ENCODE results near the gene SEC24D. TPM values are rescaled to one million over a fixed set of nuclear protein-coding genes. Genes with fewer than 3 reads are reported as not detected.

Gene SEC24D
- total and polyA plus RNA-seq, 2 of the 8 experiments (the other 6 are each of a cell fraction or from before 2014, with no cell fraction given), result 28.9 to 91.6 TPM

DNA sequence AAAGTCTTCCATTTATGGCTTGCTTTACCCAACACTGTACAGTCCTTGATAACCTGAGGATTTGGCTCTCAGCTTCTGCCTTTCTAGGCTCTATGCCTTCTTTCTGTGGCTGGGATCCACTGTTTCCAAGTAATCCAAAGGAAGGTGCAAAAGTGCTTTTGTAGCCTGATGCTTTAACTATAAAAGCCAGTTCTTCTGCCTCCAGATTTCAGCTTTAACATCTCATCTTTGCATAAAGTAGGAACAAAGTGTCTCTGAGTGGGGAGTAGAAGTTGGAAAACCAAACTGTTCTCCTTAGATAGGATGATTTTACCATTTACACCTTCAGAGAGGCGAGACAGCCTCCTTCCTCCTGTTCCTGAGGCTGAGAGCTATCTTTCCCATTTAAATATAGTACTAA is 11.1 kb upstream of the SEC24D start:
- Histone ChIP-seq H2AFZ (ENCODE audit: low read length) (peak overlapping the region; percentile 45; the same call in 1 of the 2 replicates), H4K91ac (replicated peaks; ENCODE audit: insufficient read length, low read length) (no peak overlapping the region), H3K4me1 (replicated peaks in 1 of 4; ENCODE audit: control insufficient read depth in 3 of 4, insufficient read depth in 4 of 4, low read length in 3 of 4) (peaks cover 0 to 11% (median 4%) of the 10 kb centered on the region in 4 experiments; a peak in 4 of 7 replicates), H2BK15ac (ENCODE audit: low read length) (no peak overlapping the region), H3K27me3 (replicated peaks in 1 of 4; ENCODE audit: control insufficient read depth in 3 of 4, extremely low read depth in 1 of 4, insufficient read depth in 3 of 4, low read length in 3 of 4) (no peaks in the 10 kb centered on the region), H3K9me3 (ENCODE audit: insufficient read depth in 2 of 2, low read depth in 1 of 2, low read length in 1 of 2) (no peaks in the 10 kb centered on the region), H3K4me3 (ENCODE audit: extremely low read depth in 1 of 4, insufficient read depth in 2 of 4, low read depth in 3 of 4, low read length in 4 of 4) (no peak overlapping the region), H3K27ac (ENCODE audit: low read depth, low read length) (no peak overlapping the region), H4K8ac (ENCODE audit: extremely low read depth, insufficient read depth, low read length) (no peak overlapping the region), H2BK20ac (ENCODE audit: low read length) (peak overlapping the region; percentile 38; the same call in 1 of the 2 replicates), H2BK12ac (ENCODE audit: low read depth, low read length) (no peak overlapping the region), H3K14ac (ENCODE audit: insufficient read length) (no peak overlapping the region), H4K20me1 (replicated peaks in 1 of 2; ENCODE audit: control insufficient read depth in 1 of 2, insufficient read depth in 2 of 2, low read length in 2 of 2) (no peaks in the 10 kb centered on the region), H3K18ac (ENCODE audit: extremely low read depth, low read length) (0 out of 2 replicates have a peak overlapping the region, but pooled peaks have one; percentile 33), H3K4me2 (ENCODE audit: insufficient read depth in 1 of 2, low read depth in 2 of 2, low read length in 2 of 2) (no peak overlapping the region), H2AK5ac (ENCODE audit: low read depth, low read length) (no peak overlapping the region), H3K56ac (replicated peaks; ENCODE audit: insufficient read length, low read depth, low read length) (no peak overlapping the region), H3K79me1 (ENCODE audit: low read depth, low read length) (no peaks in the 10 kb centered on the region), H3K36me3 (ENCODE audit: control insufficient read depth in 2 of 4, insufficient read depth in 4 of 4, low read length in 3 of 4) (no peaks in the 10 kb centered on the region), H3K23me2 (ENCODE audit: low read depth, low read length) (peaks cover 4% of the 10 kb centered on the region; the same call in 1 of the 2 replicates), H3K9ac (replicated peaks in 1 of 4; ENCODE audit: extremely low read depth in 1 of 4, low read depth in 3 of 4, low read length in 3 of 4) (no peak overlapping the region), H3K79me2 (ENCODE audit: control insufficient read depth in 1 of 2, insufficient read depth in 2 of 2, low read length in 2 of 2) (peaks cover 0 to 2% of the 10 kb centered on the region in 2 experiments; a peak in 1 of 4 replicates), H3K23ac (ENCODE audit: insufficient read length) (no peak overlapping the region), H4K5ac (ENCODE audit: insufficient read length, low read depth, low read length) (no peak overlapping the region), H2BK5ac (ENCODE audit: low read depth, low read length) (no peak overlapping the region), H3K4ac (replicated peaks; ENCODE audit: insufficient read length, low read depth, low read length) (no peak overlapping the region), H2BK120ac (replicated peaks; ENCODE audit: low read depth, low read length) (no peak overlapping the region)
- FAIRE-seq (no peak), DNase-seq (ENCODE audit: low read depth in 1 of 2, low spot score in 2 of 2) (no peak)
- POLR2A ChIA-PET (ENCODE audit: partially characterized antibody), result interaction anchor here (1.4 to 3.2 kb wide), 3 partner anchors 11 to 42 kb away, joined by 3 to 24 read pairs (median 4); partner anchors contain the start of genes SEC24D and SYNPO2
- CTCF ChIA-PET (ENCODE audit: partially characterized antibody), result interaction anchor here (1.3 to 3.7 kb wide), 4 partner anchors 10 to 36 kb away, joined by 3 to 18 read pairs (median 8); partner anchors contain the start of gene SEC24D
- WGBS, 2 experiments (ENCODE audit: extremely low coverage in 1 of 2, insufficient coverage in 1 of 2, insufficient read length in 1 of 2, insufficient replicate concordance in 2 of 2, low coverage in 1 of 2, low lambda C conversion rate in 2 of 2, missing lambda C conversion rate in 1 of 2), result 84% methylated on average over 1 of the region's 1 CpG; no CpG with 5 or more reads in 1 of the 2 experiments
- no peak for TF ChIP-seq ZNF274 (IDR thresholded peaks at IDR 0.05; ENCODE audit: borderline replicate concordance, extremely low read depth, low read length)
- no peak for TF ChIP-seq JUN (IDR thresholded peaks at IDR 0.05; ENCODE audit: low read depth, low read length)
- no peak for TF ChIP-seq SP4 (IDR thresholded peaks at IDR 0.05; ENCODE audit: low read length)
- TF ChIP-seq, protein P1, sequence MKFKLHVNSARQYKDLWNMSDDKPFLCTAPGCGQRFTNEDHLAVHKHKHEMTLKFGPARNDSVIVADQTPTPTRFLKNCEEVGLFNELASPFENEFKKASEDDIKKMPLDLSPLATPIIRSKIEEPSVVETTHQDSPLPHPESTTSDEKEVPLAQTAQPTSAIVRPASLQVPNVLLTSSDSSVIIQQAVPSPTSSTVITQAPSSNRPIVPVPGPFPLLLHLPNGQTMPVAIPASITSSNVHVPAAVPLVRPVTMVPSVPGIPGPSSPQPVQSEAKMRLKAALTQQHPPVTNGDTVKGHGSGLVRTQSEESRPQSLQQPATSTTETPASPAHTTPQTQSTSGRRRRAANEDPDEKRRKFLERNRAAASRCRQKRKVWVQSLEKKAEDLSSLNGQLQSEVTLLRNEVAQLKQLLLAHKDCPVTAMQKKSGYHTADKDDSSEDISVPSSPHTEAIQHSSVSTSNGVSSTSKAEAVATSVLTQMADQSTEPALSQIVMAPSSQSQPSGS (IDR thresholded peaks at IDR 0.05; ENCODE audit: low read length), result no peak
- no peak for TF ChIP-seq TAF1 (IDR thresholded peaks at IDR 0.05; ENCODE audit: low read depth, low read length)
- TF ChIP-seq PHF8 (conservative IDR thresholded peaks at IDR 0.05; ENCODE audit: low read depth, low read length), result no peak
- no peak for TF ChIP-seq CBX5 (IDR thresholded peaks at IDR 0.05; ENCODE audit: low read depth, low read length)
- no peak for TF ChIP-seq MAFK (IDR thresholded peaks at IDR 0.05; ENCODE audit: low read depth, low read length)
- TF ChIP-seq SIN3A (conservative IDR thresholded peaks at IDR 0.05 in 1 of 2, IDR thresholded peaks at IDR 0.05 in 1 of 2; ENCODE audit: low read depth in 1 of 2, low read length in 2 of 2), result no peak
- TF ChIP-seq SP1 (IDR thresholded peaks at IDR 0.05; ENCODE audit: low read depth, low read length), result no peak
- TF ChIP-seq, protein P2, sequence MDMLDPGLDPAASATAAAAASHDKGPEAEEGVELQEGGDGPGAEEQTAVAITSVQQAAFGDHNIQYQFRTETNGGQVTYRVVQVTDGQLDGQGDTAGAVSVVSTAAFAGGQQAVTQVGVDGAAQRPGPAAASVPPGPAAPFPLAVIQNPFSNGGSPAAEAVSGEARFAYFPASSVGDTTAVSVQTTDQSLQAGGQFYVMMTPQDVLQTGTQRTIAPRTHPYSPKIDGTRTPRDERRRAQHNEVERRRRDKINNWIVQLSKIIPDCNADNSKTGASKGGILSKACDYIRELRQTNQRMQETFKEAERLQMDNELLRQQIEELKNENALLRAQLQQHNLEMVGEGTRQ (IDR thresholded peaks at IDR 0.05; ENCODE audit: low read length), result no peak
